Neural crest cell (in vitro differentiated cells): ENCODE data around the gene USP14. TPM values are rescaled to one million over a fixed set of nuclear protein-coding genes. Genes with fewer than 3 reads are reported as not detected.
A peak's percentile ranks its signal among the peaks of the same experiment; 100 is the strongest.

Source experiments
- DNase-seq: peaks from one replicate; pipeline ENCODE4 v3.0.0; 2021; ENCODE audit warnings: low read depth, mixed read lengths, low spot score
- H3K27ac Mint-ChIP-seq: one replicate; pipeline ENCODE4 v1.8.0; 2021; ENCODE audit warnings: mild to moderate bottlenecking, mixed read lengths; ENCODE audit not compliant: unreplicated experiment
- H3K27me3 Mint-ChIP-seq: 2 replicates; pipeline ENCODE4 v1.8.0; 2021; ENCODE audit warnings: low read depth, mild to moderate bottlenecking, mixed read lengths
- H3K36me3 Mint-ChIP-seq: 2 replicates; pipeline ENCODE4 v1.8.0; 2021; ENCODE audit warnings: low read depth, mild to moderate bottlenecking, mixed read lengths
- H3K4me1 Mint-ChIP-seq: 2 replicates; pipeline ENCODE4 v1.8.0; 2021; ENCODE audit warnings: mixed read lengths
- H3K4me3 Mint-ChIP-seq: one replicate; pipeline ENCODE4 v1.8.0; 2021; ENCODE audit warnings: mild to moderate bottlenecking, mixed read lengths
- H3K9me3 Mint-ChIP-seq: 2 replicates; pipeline ENCODE4 v1.8.0; 2021; ENCODE audit warnings: mixed read lengths
- CTCF ChIP-seq: fragments of 200-600 bp; sonication (generic); conservative IDR thresholded peaks from 2 replicates; pipeline ENCODE4 v1.5.0; 2021; ENCODE audit warnings: antibody characterized with exemption, mild to moderate bottlenecking
- total RNA-seq: library from RNA; stranded (reverse); gene quantifications from 2 replicates; pipeline ENCODE4 v1.2.1, GENCODE V29; 2021

The USP14 gene
- total RNA-seq, 1 donor from 2014 or later: 75.0 TPM

GRCh38 chr18:210075-210474, 51.7 kb downstream of the USP14 start:
- DNase-seq: no peak
- Mint-ChIP-seq H3K27ac (no peak overlapping the region), H3K4me3 (no peak overlapping the region), H3K36me3 (peaks cover 23% of the 10 kb centered on the region), H3K4me1 (no peaks in the 10 kb centered on the region), H3K27me3 (no peaks in the 10 kb centered on the region), H3K9me3 (no peaks in the 10 kb centered on the region)
- TF ChIP-seq CTCF: no peak

- no peak for DNase-seq
- peaks cover 23% of the 10 kb centered on the region for H3K36me3 Mint-ChIP-seq
These were observed 52.4 kb downstream of the USP14 start for GRCh38 chr18:210733-211132.

GRCh38 chr18:211582-211981, 53.2 kb downstream of the USP14 start:
- Mint-ChIP-seq H3K4me1 (no peaks in the 10 kb centered on the region), H3K9me3 (no peaks in the 10 kb centered on the region), H3K4me3 (no peak overlapping the region), H3K27ac (no peak overlapping the region), H3K36me3 (peaks cover 17% of the 10 kb centered on the region), H3K27me3 (no peaks in the 10 kb centered on the region)
- TF ChIP-seq CTCF: no peak
- no peak for DNase-seq

More at GRCh38 chr18:210733-211132, 52.4 kb downstream of the USP14 start:
- H3K9me3 Mint-ChIP-seq: no peaks in the 10 kb centered on the region
- no peak overlapping the region for H3K27ac Mint-ChIP-seq
- no peaks in the 10 kb centered on the region for H3K27me3 Mint-ChIP-seq
- H3K4me1 Mint-ChIP-seq: no peaks in the 10 kb centered on the region
- TF ChIP-seq CTCF: no peak
- no peak overlapping the region for H3K4me3 Mint-ChIP-seq

- no peak for DNase-seq
- peak; percentile 41 for TF ChIP-seq CTCF
- Mint-ChIP-seq H3K36me3 (peaks cover 23% of the 10 kb centered on the region), H3K27ac (no peak overlapping the region), H3K27me3 (no peaks in the 10 kb centered on the region), H3K9me3 (no peaks in the 10 kb centered on the region), H3K4me3 (no peak overlapping the region), H3K4me1 (no peaks in the 10 kb centered on the region)
These were observed 54.4 kb downstream of the USP14 start for GRCh38 chr18:212780-213179.

GRCh38 chr18:213505-213904, 55.1 kb downstream of the USP14 start:
- no peak overlapping the region for H3K4me3 Mint-ChIP-seq
- no peak for DNase-seq
- no peaks in the 10 kb centered on the region for H3K9me3 Mint-ChIP-seq
- H3K27ac Mint-ChIP-seq: no peak overlapping the region
- no peaks in the 10 kb centered on the region for H3K4me1 Mint-ChIP-seq
- no peaks in the 10 kb centered on the region for H3K27me3 Mint-ChIP-seq
- H3K36me3 Mint-ChIP-seq: peaks cover 28% of the 10 kb centered on the region
- no peak for TF ChIP-seq CTCF

- no peak overlapping the region for H3K4me3 Mint-ChIP-seq
- TF ChIP-seq CTCF: no peak
- no peaks in the 10 kb centered on the region for H3K9me3 Mint-ChIP-seq
These were observed 55.6 kb downstream of the USP14 start for GRCh38 chr18:213966-214365.

More at GRCh38 chr18:213966-214365, 55.6 kb downstream of the USP14 start:
- H3K27me3 Mint-ChIP-seq: no peaks in the 10 kb centered on the region
- no peak overlapping the region for H3K27ac Mint-ChIP-seq
- H3K4me1 Mint-ChIP-seq: no peaks in the 10 kb centered on the region
- DNase-seq: no peak
- peaks cover 33% of the 10 kb centered on the region for H3K36me3 Mint-ChIP-seq
